GM19025 (cell line): ENCODE data around the gene OLFML1.

Experiments
- ATAC-seq: cut with Tn5 transposase; IDR thresholded peaks from one replicate; pipeline ENCODE4 v1.9.1; 2021; ENCODE audit warnings: mild to moderate bottlenecking, low read depth, moderate library complexity; ENCODE audit not compliant: unreplicated experiment

OLFML1 gene

GRCh38 chr11:7485186-7486097 is at the start of gene OLFML1:
OLFML1 (plus strand) TSS chr11:7485506; CDS start chr11:7485876, 370 bp downstream.
- ATAC-seq: no peak

GRCh38 chr11:7436146-7436545 is 49.2 kb upstream of the OLFML1 start:
- ATAC-seq: no peak

GRCh38 chr11:7436657-7437056 is 48.6 kb upstream of the OLFML1 start:
- ATAC-seq: peak; percentile 59

- ATAC-seq: no peak
Measured at GRCh38 chr11:7437696-7438095, 47.6 kb upstream of the OLFML1 start.

- ATAC-seq: no peak
Measured at GRCh38 chr11:7439746-7440320, 45.5 kb upstream of the OLFML1 start.

- peak; percentile 82 for ATAC-seq
Measured at GRCh38 chr11:7442588-7443215, 42.6 kb upstream of the OLFML1 start.

GRCh38 chr11:7444091-7444981 is 41.0 kb upstream of the OLFML1 start:
- no peak for ATAC-seq

GRCh38 chr11:7445564-7445963 is 39.7 kb upstream of the OLFML1 start:
- no peak for ATAC-seq

- no peak for ATAC-seq
Measured at GRCh38 chr11:7448201-7448600, 37.1 kb upstream of the OLFML1 start.

GRCh38 chr11:7449211-7449840 is 36.0 kb upstream of the OLFML1 start:
- no peak for ATAC-seq

GRCh38 chr11:7449841-7450214 is 35.5 kb upstream of the OLFML1 start:
- no peak for ATAC-seq

- no peak for ATAC-seq
Measured at GRCh38 chr11:7450836-7451235, 34.5 kb upstream of the OLFML1 start.

GRCh38 chr11:7451520-7451919 is 33.8 kb upstream of the OLFML1 start:
- no peak for ATAC-seq

GRCh38 chr11:7451952-7452494 is 33.3 kb upstream of the OLFML1 start:
- no peak for ATAC-seq

GRCh38 chr11:7454854-7455253 is 30.5 kb upstream of the OLFML1 start:
- no peak for ATAC-seq

- no peak for ATAC-seq
Measured at GRCh38 chr11:7457211-7457610, 28.1 kb upstream of the OLFML1 start.

GRCh38 chr11:7462706-7463105 is 22.6 kb upstream of the OLFML1 start:
- no peak for ATAC-seq

- ATAC-seq: peak; percentile 89
Measured at GRCh38 chr11:7467652-7468051, 17.7 kb upstream of the OLFML1 start.

- ATAC-seq: no peak
Measured at GRCh38 chr11:7469351-7469865, 15.9 kb upstream of the OLFML1 start.

- ATAC-seq: no peak
Measured at GRCh38 chr11:7471071-7471470, 14.2 kb upstream of the OLFML1 start.
